MCF 10A (cell line): Measurements from ENCODE around the gene SMIM22. TPM values are rescaled to one million over a fixed set of nuclear protein-coding genes. Genes with fewer than 3 reads are reported as not detected.

Experiments
- BruUV-seq: library from RNA; stranded (reverse); fragments of 400-500 nt; replicated peaks from 2 replicates; lab custom pipeline; 2021; lab: Mats Ljungman, UMichigan
- CTCF ChIA-PET: fragments of 300-600 bp; sonication (Branson Sonifier 250); formaldehyde crosslinking; extraction: SDS; loops from one replicate; lab custom pipeline; 2021; ENCODE audit warnings: antibody characterized with exemption, inconsistent platforms; lab: Yijun Ruan, JAX
- POLR2A ChIA-PET: fragments of 300-600, 350-650 bp; sonication (Branson Sonifier 250); formaldehyde crosslinking; extraction: SDS; loops from one replicate; lab custom pipeline; 2020; ENCODE audit warnings: antibody characterized with exemption, inconsistent platforms; lab: Yijun Ruan, JAX
- DNase-seq: peaks from one replicate; pipeline ENCODE4 v3.0.0-alpha.2; 2018; ENCODE audit not compliant: unreplicated experiment
- H3K27ac Mint-ChIP-seq: one replicate; pipeline ENCODE4 v1.8.0; 2022; ENCODE audit warnings: mild to moderate bottlenecking, low read depth, mixed read lengths; ENCODE audit not compliant: unreplicated experiment
- H3K27me3 Mint-ChIP-seq: one replicate; pipeline ENCODE4 v1.8.0; 2022; ENCODE audit warnings: mixed read lengths; ENCODE audit not compliant: insufficient read depth, unreplicated experiment
- H3K36me3 Mint-ChIP-seq: one replicate; pipeline ENCODE4 v1.8.0; 2022; ENCODE audit warnings: mild to moderate bottlenecking, moderate library complexity, mixed read lengths; ENCODE audit not compliant: insufficient read depth, unreplicated experiment
- H3K4me1 Mint-ChIP-seq: one replicate; pipeline ENCODE4 v1.8.0; 2022; ENCODE audit warnings: mixed read lengths; ENCODE audit not compliant: insufficient read depth, unreplicated experiment
- H3K4me3 Mint-ChIP-seq: one replicate; pipeline ENCODE4 v1.8.0; 2022; ENCODE audit warnings: mild to moderate bottlenecking, moderate library complexity, mixed read lengths; ENCODE audit not compliant: unreplicated experiment
- H3K9me3 Mint-ChIP-seq: one replicate; pipeline ENCODE4 v1.8.0; 2022; ENCODE audit warnings: mixed read lengths; ENCODE audit not compliant: unreplicated experiment
- intact Hi-C: fragments of 100-400 bp; cut with micrococcal nuclease; formaldehyde crosslinking; loops from 2 replicates; pipeline ENCODE4 v1.14.1; 2022
- total RNA-seq: library from RNA; stranded (reverse); gene quantifications from 2 replicates; pipeline ENCODE4 v1.2.3, GENCODE V29; 2022
- TF ChIP-seq, protein P1 (sequence below): fragments of 200-600 bp; IDR thresholded peaks from one replicate; pipeline ENCODE4 v1.8.0; 2022; ENCODE audit warnings: antibody characterized with exemption, mild to moderate bottlenecking; ENCODE audit not compliant: unreplicated experiment

Gene SMIM22
- total RNA-seq, 1 experiment from 2014 or later: 2.4 TPM

DNA sequence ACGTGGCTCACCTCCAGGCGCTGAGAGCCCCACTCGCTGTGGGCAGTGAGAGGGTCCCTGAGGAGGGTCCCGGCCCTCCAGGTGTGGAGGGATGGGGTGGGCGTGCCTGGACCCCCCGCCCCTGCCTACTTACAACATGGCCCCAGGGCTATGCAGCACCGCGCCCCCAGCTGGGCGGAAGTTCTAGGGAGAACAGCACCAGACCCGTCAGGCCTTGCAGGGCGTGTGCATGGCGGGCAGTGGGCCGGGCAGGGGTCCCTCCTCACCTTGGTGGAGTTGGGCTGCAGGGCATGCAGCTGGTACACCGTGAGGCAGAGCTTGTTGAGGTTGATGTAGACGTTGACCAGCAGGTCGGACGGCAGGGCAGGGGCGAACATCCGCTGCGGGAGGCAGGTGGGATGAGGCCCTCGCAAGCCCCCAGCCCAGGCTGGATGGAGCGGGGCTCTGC is 2.7 kb downstream of the SMIM22 start:
- ChIA-PET POLR2A (interaction anchor here (1.5 kb wide), 1 partner anchor 30 kb away, joined by 4 read pairs; no protein-coding TSS in a partner anchor), CTCF (interaction anchor here (0.6 to 0.7 kb wide), 2 partner anchors 9 to 997 kb away, joined by 3 read pairs; no protein-coding TSS in a partner anchor)
- no TSS peak for BruUV-seq
- no peak overlapping the region for H3K4me3 Mint-ChIP-seq
- no peaks in the 10 kb centered on the region for H3K9me3 Mint-ChIP-seq
- no peak for DNase-seq
- peak overlapping the region; percentile 35 for H3K27ac Mint-ChIP-seq
- no peaks in the 10 kb centered on the region for H3K27me3 Mint-ChIP-seq
- TF ChIP-seq, protein P1, sequence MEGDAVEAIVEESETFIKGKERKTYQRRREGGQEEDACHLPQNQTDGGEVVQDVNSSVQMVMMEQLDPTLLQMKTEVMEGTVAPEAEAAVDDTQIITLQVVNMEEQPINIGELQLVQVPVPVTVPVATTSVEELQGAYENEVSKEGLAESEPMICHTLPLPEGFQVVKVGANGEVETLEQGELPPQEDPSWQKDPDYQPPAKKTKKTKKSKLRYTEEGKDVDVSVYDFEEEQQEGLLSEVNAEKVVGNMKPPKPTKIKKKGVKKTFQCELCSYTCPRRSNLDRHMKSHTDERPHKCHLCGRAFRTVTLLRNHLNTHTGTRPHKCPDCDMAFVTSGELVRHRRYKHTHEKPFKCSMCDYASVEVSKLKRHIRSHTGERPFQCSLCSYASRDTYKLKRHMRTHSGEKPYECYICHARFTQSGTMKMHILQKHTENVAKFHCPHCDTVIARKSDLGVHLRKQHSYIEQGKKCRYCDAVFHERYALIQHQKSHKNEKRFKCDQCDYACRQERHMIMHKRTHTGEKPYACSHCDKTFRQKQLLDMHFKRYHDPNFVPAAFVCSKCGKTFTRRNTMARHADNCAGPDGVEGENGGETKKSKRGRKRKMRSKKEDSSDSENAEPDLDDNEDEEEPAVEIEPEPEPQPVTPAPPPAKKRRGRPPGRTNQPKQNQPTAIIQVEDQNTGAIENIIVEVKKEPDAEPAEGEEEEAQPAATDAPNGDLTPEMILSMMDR: no peak
- no peaks in the 10 kb centered on the region for H3K36me3 Mint-ChIP-seq
- intact Hi-C loops: no loop called here
- H3K4me1 Mint-ChIP-seq: peaks cover 6% of the 10 kb centered on the region

DNA sequence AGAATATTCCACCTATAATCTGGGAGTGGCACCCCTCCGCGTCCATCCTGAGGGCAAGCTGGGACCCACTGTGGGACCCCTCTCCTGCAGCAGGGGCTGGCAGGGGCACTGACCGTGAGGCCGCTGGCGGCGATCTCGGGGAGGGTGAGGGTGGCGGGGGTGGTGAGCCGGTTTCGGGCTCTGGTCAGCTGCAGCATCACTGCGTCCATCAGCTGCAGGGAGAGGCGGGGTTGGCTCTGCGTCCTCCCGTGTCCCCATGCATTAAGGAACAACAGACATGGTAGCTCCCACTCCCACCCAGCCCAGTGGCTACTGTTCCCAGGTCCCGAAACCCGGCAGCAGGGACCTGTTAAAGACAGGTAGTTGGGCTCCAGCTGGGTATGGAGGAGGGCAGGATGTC is 3.3 kb downstream of the SMIM22 start:
- Mint-ChIP-seq H3K4me1 (peaks cover 6% of the 10 kb centered on the region), H3K36me3 (no peaks in the 10 kb centered on the region), H3K9me3 (no peaks in the 10 kb centered on the region), H3K27ac (no peak overlapping the region), H3K27me3 (no peaks in the 10 kb centered on the region), H3K4me3 (no peak overlapping the region)
- BruUV-seq: no TSS peak
- TF ChIP-seq, protein P1: no peak
- no peak for DNase-seq
- intact Hi-C loops: no loop called here
- ChIA-PET POLR2A (interaction anchor here (0.6 kb wide), 1 partner anchor 67 kb away, joined by 4 read pairs; no protein-coding TSS in a partner anchor), CTCF (no interaction called here)

DNA sequence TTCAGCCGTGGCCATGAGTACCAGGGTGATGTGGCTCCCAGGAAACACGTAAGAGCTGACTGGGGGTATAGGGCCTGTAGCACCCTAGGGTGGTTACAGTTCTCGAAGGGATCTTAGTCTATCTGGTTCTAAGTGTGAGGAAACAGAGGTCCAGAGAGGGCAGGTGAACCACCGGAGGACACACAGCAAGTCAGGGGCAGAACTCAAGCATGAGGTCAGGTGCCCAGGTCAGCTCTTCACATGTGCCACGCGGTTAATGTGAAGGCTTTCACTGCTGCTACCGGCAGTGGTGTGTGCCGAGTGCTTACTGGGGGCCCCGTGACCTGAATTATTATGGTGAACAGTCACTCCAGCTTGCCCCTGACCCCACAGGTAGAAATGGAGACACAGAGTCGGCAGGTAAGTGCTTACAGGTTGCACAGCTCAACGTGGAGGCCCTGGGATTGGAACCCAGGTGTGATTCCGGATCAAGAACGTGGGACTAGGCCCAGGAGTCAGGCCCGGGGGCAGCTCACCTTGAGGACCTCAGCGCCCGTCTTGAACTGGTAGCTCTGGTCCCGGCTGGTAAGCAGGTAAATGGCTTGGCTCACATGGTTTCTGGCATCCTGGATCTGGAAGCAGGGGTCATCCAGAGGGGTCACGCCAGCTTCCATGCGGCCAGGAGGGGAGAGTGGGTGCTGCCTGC is 4.1 kb downstream of the SMIM22 start:
- no peaks in the 10 kb centered on the region for H3K9me3 Mint-ChIP-seq
- ChIA-PET CTCF (interaction anchor here (1.0 to 1.3 kb wide), 2 partner anchors 12 to 156 kb away, joined by 5 read pairs; no protein-coding TSS in a partner anchor), POLR2A (interaction anchor here (0.6 to 2.0 kb wide), 2 partner anchors 39 to 65 kb away, joined by 3 to 8 read pairs; partner anchors contain the start of genes ANKS3 and DNAAF8)
- H3K27me3 Mint-ChIP-seq: no peaks in the 10 kb centered on the region
- no peak overlapping the region for H3K4me3 Mint-ChIP-seq
- peaks cover 6% of the 10 kb centered on the region for H3K4me1 Mint-ChIP-seq
- TF ChIP-seq, protein P1: no peak
- no peak overlapping the region for H3K27ac Mint-ChIP-seq
- H3K36me3 Mint-ChIP-seq: no peaks in the 10 kb centered on the region
- BruUV-seq: no TSS peak
- intact Hi-C loops: no loop called here
- DNase-seq: no peak

DNA sequence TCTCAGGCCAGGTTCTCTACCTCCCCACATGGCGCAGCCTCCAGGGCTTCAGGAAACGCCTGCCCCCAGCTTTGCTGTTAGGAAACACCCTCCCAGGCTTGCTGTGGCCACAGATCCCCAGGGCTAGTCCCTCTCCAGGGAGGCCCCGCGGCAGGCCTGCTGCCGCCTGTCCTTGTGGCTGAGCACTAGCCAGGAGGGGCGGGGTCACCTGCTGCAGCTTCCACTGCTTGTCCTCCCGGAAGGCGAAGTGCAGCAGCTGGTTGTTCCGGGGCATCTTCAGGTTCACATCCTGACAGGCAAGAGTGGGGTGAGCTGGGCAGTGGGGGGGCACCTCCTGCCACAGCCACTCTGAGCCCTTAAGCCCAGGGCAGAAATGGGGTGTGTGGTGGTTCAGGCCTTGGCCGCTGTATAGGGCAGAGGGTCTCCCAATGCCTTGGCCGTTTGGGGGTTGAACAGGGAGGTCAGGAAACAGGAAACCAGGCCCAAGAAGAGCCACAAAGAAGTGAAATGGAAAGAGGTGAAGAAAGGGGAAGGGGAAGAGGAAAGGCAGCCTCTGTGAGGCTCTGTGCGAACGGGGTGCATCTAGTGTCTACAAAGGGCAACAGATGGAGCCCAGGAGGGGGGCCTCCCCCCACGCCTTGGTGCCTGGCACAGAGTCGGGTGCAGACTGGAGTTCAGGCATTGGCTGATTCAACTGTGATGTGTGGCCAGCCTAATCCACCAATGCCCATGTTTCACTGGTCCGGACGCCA is 5.3 kb downstream of the SMIM22 start:
- Mint-ChIP-seq H3K36me3 (peaks cover 6% of the 10 kb centered on the region), H3K9me3 (no peaks in the 10 kb centered on the region), H3K4me3 (peak overlapping the region; percentile 51), H3K27me3 (no peaks in the 10 kb centered on the region), H3K4me1 (peaks cover 6% of the 10 kb centered on the region), H3K27ac (no peak overlapping the region)
- ChIA-PET POLR2A (interaction anchor here (2.0 to 3.1 kb wide), 2 partner anchors 33 to 67 kb away, joined by 8 to 40 read pairs; partner anchors contain the start of genes ANKS3, DNAAF8 and ZNF500), CTCF (interaction anchor here (1.3 kb wide), 1 partner anchor 155 kb away, joined by 5 read pairs; no protein-coding TSS in a partner anchor)
- no peak for DNase-seq
- TF ChIP-seq, protein P1: no peak
- intact Hi-C loops: no loop called here
- no TSS peak for BruUV-seq
